ENCODE measurements around the gene ESAM.

Gene ESAM

DNA sequence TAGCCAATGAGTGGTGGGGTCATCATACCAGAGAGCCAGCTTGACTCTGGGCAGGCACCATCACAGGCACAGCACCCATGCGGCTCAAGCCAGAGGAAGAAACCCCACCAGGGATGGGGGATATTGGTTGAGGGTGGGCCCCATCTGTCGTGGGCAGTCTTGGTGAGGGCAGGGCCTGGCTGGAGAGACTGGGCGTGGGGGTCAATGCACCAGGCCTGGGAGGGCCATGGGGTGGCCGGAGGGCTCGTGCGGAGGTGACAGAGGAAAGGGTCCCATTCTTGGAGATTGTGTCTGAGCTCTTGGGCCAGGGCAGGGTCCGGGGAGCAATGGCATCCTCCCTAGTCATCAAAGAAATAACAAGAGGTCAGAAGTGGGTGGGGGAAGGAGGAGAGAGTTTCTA is 8.5 kb downstream of the ESAM start:
- in situ Hi-C loops (cut with MboI; ENCODE audit: low pct_unique_long_range_greater_than_20kb, low sequenced_read_pairs, unreplicated experiment), result no loop called here
- TF ChIP-seq, protein P1, sequence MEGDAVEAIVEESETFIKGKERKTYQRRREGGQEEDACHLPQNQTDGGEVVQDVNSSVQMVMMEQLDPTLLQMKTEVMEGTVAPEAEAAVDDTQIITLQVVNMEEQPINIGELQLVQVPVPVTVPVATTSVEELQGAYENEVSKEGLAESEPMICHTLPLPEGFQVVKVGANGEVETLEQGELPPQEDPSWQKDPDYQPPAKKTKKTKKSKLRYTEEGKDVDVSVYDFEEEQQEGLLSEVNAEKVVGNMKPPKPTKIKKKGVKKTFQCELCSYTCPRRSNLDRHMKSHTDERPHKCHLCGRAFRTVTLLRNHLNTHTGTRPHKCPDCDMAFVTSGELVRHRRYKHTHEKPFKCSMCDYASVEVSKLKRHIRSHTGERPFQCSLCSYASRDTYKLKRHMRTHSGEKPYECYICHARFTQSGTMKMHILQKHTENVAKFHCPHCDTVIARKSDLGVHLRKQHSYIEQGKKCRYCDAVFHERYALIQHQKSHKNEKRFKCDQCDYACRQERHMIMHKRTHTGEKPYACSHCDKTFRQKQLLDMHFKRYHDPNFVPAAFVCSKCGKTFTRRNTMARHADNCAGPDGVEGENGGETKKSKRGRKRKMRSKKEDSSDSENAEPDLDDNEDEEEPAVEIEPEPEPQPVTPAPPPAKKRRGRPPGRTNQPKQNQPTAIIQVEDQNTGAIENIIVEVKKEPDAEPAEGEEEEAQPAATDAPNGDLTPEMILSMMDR (IDR thresholded peaks at IDR 0.05; ENCODE audit: extremely low read depth, insufficient read depth, missing control alignments), result no peak
- no peak for DNase-seq (ENCODE audit: low spot score)

- in situ Hi-C loops (cut with MboI; ENCODE audit: low pct_unique_long_range_greater_than_20kb, low sequenced_read_pairs, unreplicated experiment), result no loop called here
- peak; percentile 17 for DNase-seq (ENCODE audit: low spot score)
- TF ChIP-seq, protein P1 (IDR thresholded peaks at IDR 0.05; ENCODE audit: extremely low read depth, insufficient read depth, missing control alignments), result no peak
Measured at GRCh38 chr11:124753205-124753604, 8.9 kb downstream of the ESAM start.

DNA sequence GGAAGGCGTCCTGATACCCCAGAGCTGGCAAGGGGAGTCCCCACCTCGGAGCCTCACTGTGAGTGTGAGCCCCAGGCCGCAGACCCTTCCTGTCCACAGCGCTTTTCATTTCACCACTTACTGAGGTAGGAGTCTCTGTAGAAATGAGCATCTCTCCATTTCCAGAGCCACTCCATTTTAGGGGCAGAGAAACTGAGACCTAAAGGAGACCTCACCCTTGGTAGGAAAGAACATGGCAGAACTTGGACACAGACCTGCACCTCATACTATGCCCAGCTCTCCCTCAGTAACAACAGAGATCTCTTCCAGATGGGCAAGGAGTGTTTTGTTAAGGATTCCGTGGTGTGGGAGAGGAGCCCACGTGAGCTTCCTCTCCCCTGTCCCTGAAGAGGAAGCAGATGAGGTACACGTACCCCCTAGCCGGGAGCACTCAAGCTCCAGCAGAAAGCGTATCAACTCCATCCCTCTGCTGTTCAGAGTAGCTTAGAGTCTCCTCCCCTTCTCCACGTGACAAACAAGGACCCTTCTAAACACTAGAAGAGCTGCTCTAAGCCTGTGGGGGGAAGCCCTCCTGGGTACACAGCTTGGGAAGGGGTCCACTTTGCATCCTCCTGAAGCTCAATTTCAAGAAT is 9.5 kb downstream of the ESAM start:
- in situ Hi-C loops (cut with MboI; ENCODE audit: low pct_unique_long_range_greater_than_20kb, low sequenced_read_pairs, unreplicated experiment), result no loop called here
- TF ChIP-seq, protein P1 (IDR thresholded peaks at IDR 0.05; ENCODE audit: extremely low read depth, insufficient read depth, missing control alignments), result no peak
- DNase-seq (ENCODE audit: low spot score), result peak; percentile 30

DNA sequence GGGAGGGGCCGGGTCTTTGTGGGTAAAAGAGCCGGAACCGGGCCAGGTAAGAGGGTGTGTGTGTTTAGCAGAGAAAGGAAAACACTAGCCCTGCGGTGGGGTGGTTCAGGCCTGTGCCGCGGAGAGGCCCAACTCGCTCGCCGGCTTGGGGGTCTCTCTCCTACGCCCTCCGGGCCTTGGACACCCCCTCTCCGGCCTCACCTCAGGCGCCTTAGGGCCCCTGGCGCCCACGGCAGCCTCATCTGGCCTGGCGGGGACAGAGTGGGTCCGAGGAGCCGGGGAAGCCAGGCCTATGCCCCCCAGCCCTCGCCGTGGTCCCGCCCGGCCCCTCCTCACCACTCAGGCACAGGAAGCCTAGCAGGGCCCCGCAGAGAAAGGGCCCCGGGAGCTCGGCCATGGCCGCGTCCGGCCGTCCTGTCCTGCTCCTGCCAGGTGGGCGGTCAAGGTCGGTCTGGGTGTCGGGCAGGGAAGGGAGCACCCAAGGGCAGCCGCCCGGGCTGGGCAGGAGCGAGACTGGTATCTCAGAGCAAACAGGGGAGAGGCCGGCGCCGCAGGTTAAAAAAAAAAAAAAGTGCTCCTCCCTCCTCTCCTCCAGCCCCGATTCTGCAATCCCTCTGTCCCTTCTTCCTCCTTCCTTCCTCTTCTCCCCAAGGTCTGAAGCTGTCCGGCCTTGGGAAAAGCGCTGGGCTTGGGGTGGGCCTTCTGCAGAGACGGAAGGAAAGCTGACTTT is 10.2 kb downstream of the ESAM start, which contains the start of gene VSIG2:
VSIG2 (minus strand) TSS at position 515 of the 730 bp plus-strand sequence; CDS start at position 397, 118 bp downstream.
- TF ChIP-seq, protein P1 (IDR thresholded peaks at IDR 0.05; ENCODE audit: extremely low read depth, insufficient read depth, missing control alignments), result no peak
- DNase-seq (ENCODE audit: low spot score), result no peak
- in situ Hi-C loops (cut with MboI; ENCODE audit: low pct_unique_long_range_greater_than_20kb, low sequenced_read_pairs, unreplicated experiment), result no loop called here

- in situ Hi-C loops (cut with MboI; ENCODE audit: low pct_unique_long_range_greater_than_20kb, low sequenced_read_pairs, unreplicated experiment), result no loop called here
- TF ChIP-seq, protein P1 (IDR thresholded peaks at IDR 0.05; ENCODE audit: extremely low read depth, insufficient read depth, missing control alignments), result no peak
- peak; percentile 17 for DNase-seq (ENCODE audit: low spot score)
Measured at GRCh38 chr11:124751391-124751740, 10.7 kb downstream of the ESAM start.

DNA sequence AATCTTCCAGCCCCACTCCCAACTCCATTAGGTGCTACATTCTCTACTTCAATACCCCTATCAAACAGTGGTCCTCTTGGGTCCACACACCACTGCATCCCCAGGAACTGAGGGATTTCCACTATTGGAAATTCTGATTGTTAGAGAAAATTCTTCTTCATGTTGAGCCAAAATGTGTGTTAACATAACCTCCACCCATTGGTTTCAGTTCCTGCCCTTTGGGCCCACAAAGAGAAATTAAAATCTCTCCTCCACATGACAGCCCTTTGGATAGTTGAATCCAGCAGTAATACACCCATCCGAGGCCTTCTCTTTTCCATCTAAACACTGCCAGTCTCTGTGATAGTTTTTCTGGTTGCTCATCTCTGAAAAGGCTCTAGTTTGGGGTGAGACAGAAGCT is 12.2 kb downstream of the ESAM start:
- in situ Hi-C loops (cut with MboI; ENCODE audit: low pct_unique_long_range_greater_than_20kb, low sequenced_read_pairs, unreplicated experiment), result no loop called here
- DNase-seq (ENCODE audit: low spot score), result peak; percentile 26
- TF ChIP-seq, protein P1 (IDR thresholded peaks at IDR 0.05; ENCODE audit: extremely low read depth, insufficient read depth, missing control alignments), result no peak

Data from GM13977 (cell line).